GM21717 (cell line): ENCODE data around the gene RCOR2.

Experiments used
- ATAC-seq: cut with Tn5 transposase; IDR thresholded peaks from one replicate; pipeline ENCODE4 v1.9.1; 2021; ENCODE audit warnings: mild to moderate bottlenecking, moderate library complexity; ENCODE audit not compliant: unreplicated experiment

RCOR2 gene

GRCh38 chr11:63907808-63908530, 9.0 kb downstream of the RCOR2 start:
- ATAC-seq: no peak

- no peak for ATAC-seq
Observed at GRCh38 chr11:63907063-63907462, 9.9 kb downstream of the RCOR2 start.

- no peak for ATAC-seq
Observed at GRCh38 chr11:63906585-63906984, 10.4 kb downstream of the RCOR2 start.

- ATAC-seq: no peak
Observed at GRCh38 chr11:63906087-63906486, 10.9 kb downstream of the RCOR2 start.

- no peak for ATAC-seq
Observed at GRCh38 chr11:63905179-63905578, 11.8 kb downstream of the RCOR2 start.

- no peak for ATAC-seq
Observed at GRCh38 chr11:63904743-63905142, 12.2 kb downstream of the RCOR2 start.

GRCh38 chr11:63903884-63904283, 13.1 kb downstream of the RCOR2 start:
- no peak for ATAC-seq

GRCh38 chr11:63901660-63902059, 15.3 kb downstream of the RCOR2 start:
- ATAC-seq: no peak

GRCh38 chr11:63897459-63898146, 19.4 kb downstream of the RCOR2 start:
- no peak for ATAC-seq

GRCh38 chr11:63896071-63896470, 20.9 kb downstream of the RCOR2 start:
- ATAC-seq: no peak

- ATAC-seq: no peak
Observed at GRCh38 chr11:63893355-63893754, 23.6 kb downstream of the RCOR2 start.

GRCh38 chr11:63892228-63892627, 24.7 kb downstream of the RCOR2 start:
- ATAC-seq: no peak

GRCh38 chr11:63890368-63890767, 26.6 kb downstream of the RCOR2 start:
- ATAC-seq: no peak

- no peak for ATAC-seq
Observed at GRCh38 chr11:63889344-63889743, 27.6 kb downstream of the RCOR2 start.

- no peak for ATAC-seq
Observed at GRCh38 chr11:63888170-63889086, 28.5 kb downstream of the RCOR2 start.

- ATAC-seq: no peak
Observed at GRCh38 chr11:63887386-63887999, 29.5 kb downstream of the RCOR2 start.

GRCh38 chr11:63884196-63884932, 32.6 kb downstream of the RCOR2 start:
- ATAC-seq: no peak

GRCh38 chr11:63883791-63884190, 33.2 kb downstream of the RCOR2 start:
- no peak for ATAC-seq

- no peak for ATAC-seq
Observed at GRCh38 chr11:63882555-63883242, 34.3 kb downstream of the RCOR2 start.

- no peak for ATAC-seq
Observed at GRCh38 chr11:63880403-63880790, 36.6 kb downstream of the RCOR2 start.
